Measurements from ENCODE around the gene PICK1. TPM values are rescaled to one million over a fixed set of nuclear protein-coding genes. Genes with fewer than 3 reads are reported as not detected.

The PICK1 gene
- total RNA-seq, 1 experiment from 2014 or later, result 21.3 TPM

DNA sequence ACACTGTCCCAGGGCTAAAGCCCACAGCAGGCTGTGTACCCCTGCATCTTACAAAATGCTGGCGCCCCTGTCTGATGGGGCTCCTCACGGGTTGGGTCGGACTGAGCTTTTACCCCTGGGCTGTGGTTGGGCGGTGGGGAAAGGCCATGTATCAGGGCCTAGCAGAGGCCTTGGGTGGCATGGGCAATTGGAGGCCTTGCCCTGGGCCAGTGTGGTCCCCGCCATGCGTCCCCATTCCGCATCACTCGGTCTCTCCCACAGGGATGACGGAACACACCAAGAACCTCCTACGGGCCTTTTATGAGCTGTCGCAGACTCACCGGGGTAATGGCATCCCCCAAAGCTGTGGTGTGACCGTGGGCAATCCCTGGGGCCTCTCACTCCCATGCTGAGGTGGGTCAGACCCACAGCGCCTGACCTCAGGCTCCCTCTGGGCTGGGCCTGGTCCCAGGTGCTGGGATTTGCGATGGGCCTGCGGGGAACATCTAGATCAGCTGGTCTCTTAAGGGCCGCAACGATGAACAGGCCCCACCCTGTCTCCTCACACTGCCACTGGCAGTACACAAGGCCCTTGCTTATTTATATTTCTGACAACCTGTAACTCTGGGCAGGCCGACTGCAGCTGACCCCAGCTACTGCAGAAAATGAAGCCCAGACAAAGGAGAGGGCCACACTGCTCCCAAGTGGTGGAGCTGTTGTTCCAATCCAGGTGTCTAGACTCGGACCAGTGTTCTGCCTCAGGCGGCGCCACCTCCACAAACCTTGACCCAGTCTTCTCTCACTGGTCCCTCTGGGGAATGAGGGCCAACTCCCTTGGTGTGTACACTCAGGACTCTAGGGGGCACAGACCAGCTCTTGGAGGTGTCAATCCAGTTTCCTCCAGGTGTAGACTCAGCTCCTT is 14.5 kb downstream of the PICK1 start:
- ATAC-seq (no peak), DNase-seq (ENCODE audit: low read depth, low spot score) (no peak)
- no TSS peak for BruUV-seq (replicated peaks)
- ChIA-PET CTCF (interaction anchor here (0.7 to 0.8 kb wide), 2 partner anchors 20 to 42 kb away, joined by 3 to 4 read pairs; no protein-coding TSS in a partner anchor), POLR2A (interaction anchor here (0.5 to 1.0 kb wide), 2 partner anchors 26 to 423 kb away, joined by 3 to 4 read pairs; no protein-coding TSS in a partner anchor)
- TF ChIP-seq CTCF (IDR thresholded peaks at IDR 0.05), result no peak; the same call in 1 of the 2 replicates
- no peak for TF ChIP-seq SIN3A (IDR thresholded peaks at IDR 0.05; ENCODE audit: borderline replicate concordance, insufficient read depth, low read depth, low read length)
- no peak for TF ChIP-seq TCF7L2 (IDR thresholded peaks at IDR 0.05; ENCODE audit: low read depth, low read length)
- TF ChIP-seq, protein P1, sequence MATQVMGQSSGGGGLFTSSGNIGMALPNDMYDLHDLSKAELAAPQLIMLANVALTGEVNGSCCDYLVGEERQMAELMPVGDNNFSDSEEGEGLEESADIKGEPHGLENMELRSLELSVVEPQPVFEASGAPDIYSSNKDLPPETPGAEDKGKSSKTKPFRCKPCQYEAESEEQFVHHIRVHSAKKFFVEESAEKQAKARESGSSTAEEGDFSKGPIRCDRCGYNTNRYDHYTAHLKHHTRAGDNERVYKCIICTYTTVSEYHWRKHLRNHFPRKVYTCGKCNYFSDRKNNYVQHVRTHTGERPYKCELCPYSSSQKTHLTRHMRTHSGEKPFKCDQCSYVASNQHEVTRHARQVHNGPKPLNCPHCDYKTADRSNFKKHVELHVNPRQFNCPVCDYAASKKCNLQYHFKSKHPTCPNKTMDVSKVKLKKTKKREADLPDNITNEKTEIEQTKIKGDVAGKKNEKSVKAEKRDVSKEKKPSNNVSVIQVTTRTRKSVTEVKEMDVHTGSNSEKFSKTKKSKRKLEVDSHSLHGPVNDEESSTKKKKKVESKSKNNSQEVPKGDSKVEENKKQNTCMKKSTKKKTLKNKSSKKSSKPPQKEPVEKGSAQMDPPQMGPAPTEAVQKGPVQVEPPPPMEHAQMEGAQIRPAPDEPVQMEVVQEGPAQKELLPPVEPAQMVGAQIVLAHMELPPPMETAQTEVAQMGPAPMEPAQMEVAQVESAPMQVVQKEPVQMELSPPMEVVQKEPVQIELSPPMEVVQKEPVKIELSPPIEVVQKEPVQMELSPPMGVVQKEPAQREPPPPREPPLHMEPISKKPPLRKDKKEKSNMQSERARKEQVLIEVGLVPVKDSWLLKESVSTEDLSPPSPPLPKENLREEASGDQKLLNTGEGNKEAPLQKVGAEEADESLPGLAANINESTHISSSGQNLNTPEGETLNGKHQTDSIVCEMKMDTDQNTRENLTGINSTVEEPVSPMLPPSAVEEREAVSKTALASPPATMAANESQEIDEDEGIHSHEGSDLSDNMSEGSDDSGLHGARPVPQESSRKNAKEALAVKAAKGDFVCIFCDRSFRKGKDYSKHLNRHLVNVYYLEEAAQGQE (IDR thresholded peaks at IDR 0.05; ENCODE audit: insufficient read depth in 1 of 2, low read depth in 2 of 2, low read length in 1 of 2), result no peak
- no peak for TF ChIP-seq POLR2AphosphoS5 (IDR thresholded peaks at IDR 0.05; ENCODE audit: low read depth, low read length)
- H3K4me1 ChIP-seq (ENCODE audit: control insufficient read depth, insufficient read depth, low read length), result no peaks in the 10 kb centered on the region
- no peaks in the 10 kb centered on the region for H3K27me3 ChIP-seq (ENCODE audit: control insufficient read depth, insufficient read depth, low read length)
- no peak overlapping the region for H3K4me3 ChIP-seq (ENCODE audit: low read depth in 2 of 2, low read length in 2 of 2)
- H3K9me3 ChIP-seq (ENCODE audit: control insufficient read depth, insufficient read depth, low read depth, low read length), result no peaks in the 10 kb centered on the region
- H3K27ac ChIP-seq (ENCODE audit: low read length), result no peak overlapping the region
- intact Hi-C loops (cut with micrococcal nuclease; ENCODE audit: unreplicated experiment) (no loop called here), in situ Hi-C loops (cut with HindIII; ENCODE audit: low pct_unique_long_range_greater_than_20kb, low sequenced_read_pairs) (no loop called here)
- H3K36me3 ChIP-seq (ENCODE audit: control insufficient read depth, insufficient read depth, low read length), result no peaks in the 10 kb centered on the region

DNA sequence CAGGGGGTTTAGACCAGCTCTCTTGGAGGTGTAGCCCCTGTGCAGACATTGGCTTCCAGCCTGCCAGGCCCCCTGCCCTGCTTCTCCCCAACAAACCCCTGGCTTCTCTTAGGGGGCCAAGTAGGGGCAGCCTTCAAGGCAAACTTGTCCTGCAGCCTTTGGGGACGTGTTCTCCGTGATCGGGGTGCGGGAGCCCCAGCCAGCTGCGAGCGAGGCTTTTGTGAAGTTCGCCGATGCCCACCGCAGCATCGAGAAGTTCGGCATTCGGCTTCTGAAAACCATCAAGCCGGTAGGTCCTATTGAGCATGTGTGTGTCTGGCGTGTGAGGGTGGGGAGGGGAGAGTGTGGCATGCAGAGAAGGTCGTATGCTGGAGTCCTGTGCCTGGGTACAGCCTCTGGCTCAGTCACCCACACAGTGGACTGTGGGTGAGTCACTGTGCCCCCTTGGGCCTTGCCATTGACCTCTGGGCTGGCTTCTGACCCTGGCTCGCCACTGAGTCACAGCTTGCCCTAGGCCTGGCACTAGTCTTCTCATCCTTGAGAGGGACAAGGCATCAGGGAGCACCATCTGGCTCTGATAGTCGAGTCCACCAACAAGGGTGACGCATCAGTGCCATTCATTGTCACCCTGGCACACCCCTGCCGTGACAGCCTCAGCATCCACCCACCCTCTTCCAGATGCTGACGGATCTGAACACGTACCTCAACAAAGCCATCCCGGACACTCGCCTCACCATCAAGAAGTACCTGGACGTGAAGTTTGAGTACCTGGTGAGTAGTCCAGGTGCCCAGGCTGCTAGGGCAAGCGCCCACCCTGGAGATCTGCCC is 15.3 kb downstream of the PICK1 start:
- POLR2A ChIA-PET, result no interaction called here
- CTCF ChIA-PET, result interaction anchor here (0.7 to 0.8 kb wide), 2 partner anchors 20 to 42 kb away, joined by 3 to 4 read pairs; no protein-coding TSS in a partner anchor
- Histone ChIP-seq H3K27ac (ENCODE audit: low read length) (no peak overlapping the region), H3K4me1 (ENCODE audit: control insufficient read depth, insufficient read depth, low read length) (no peaks in the 10 kb centered on the region), H3K36me3 (ENCODE audit: control insufficient read depth, insufficient read depth, low read length) (no peaks in the 10 kb centered on the region), H3K9me3 (ENCODE audit: control insufficient read depth, insufficient read depth, low read depth, low read length) (no peaks in the 10 kb centered on the region), H3K27me3 (ENCODE audit: control insufficient read depth, insufficient read depth, low read length) (no peaks in the 10 kb centered on the region), H3K4me3 (ENCODE audit: low read depth in 2 of 2, low read length in 2 of 2) (no peak overlapping the region)
- intact Hi-C loops (cut with micrococcal nuclease; ENCODE audit: unreplicated experiment) (no loop called here), in situ Hi-C loops (cut with HindIII; ENCODE audit: low pct_unique_long_range_greater_than_20kb, low sequenced_read_pairs) (no loop called here)
- ATAC-seq (no peak), DNase-seq (ENCODE audit: low read depth, low spot score) (no peak)
- TF ChIP-seq TCF7L2 (IDR thresholded peaks at IDR 0.05; ENCODE audit: low read depth, low read length) (no peak), POLR2AphosphoS5 (IDR thresholded peaks at IDR 0.05; ENCODE audit: low read depth, low read length) (no peak), CTCF (IDR thresholded peaks at IDR 0.05) (no peak), SIN3A (IDR thresholded peaks at IDR 0.05; ENCODE audit: borderline replicate concordance, insufficient read depth, low read depth, low read length) (no peak)
- TF ChIP-seq, protein P1 (IDR thresholded peaks at IDR 0.05; ENCODE audit: insufficient read depth in 1 of 2, low read depth in 2 of 2, low read length in 1 of 2), result no peak
- BruUV-seq (replicated peaks), result no TSS peak
